ENCODE measurements around the gene CAPZB. TPM values are rescaled to one million over a fixed set of nuclear protein-coding genes. Genes with fewer than 3 reads are reported as not detected.

CAPZB gene
- total RNA-seq, 1 experiment from 2014 or later = 345 TPM

DNA sequence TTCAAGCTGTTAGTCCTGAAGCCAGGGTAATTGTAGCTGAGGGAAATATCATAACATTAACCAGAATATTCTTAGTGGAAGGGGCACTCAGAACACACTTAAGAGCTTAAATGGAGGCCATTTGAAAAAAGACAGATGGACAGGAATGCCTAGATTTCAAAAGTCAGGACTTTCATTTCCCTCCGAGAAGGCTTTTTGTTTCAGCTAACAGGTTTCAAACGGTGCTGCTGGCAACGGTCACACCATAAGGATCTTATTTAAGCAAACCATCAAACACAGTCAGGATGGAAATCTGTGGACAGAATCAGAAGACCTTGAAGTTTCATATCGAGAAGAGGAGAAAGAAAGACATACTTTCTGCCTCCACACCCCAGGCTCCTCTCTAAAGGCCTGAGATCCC is 103.1 kb downstream of the CAPZB start:
- no peak for DNase-seq (ENCODE audit: low spot score)
- in situ Hi-C loops (cut with HindIII; ENCODE audit: low sequenced_read_pairs) = loop anchor here (25.0 kb wide), 1 partner anchor 205 kb away; a partner anchor contains a TSS

DNA sequence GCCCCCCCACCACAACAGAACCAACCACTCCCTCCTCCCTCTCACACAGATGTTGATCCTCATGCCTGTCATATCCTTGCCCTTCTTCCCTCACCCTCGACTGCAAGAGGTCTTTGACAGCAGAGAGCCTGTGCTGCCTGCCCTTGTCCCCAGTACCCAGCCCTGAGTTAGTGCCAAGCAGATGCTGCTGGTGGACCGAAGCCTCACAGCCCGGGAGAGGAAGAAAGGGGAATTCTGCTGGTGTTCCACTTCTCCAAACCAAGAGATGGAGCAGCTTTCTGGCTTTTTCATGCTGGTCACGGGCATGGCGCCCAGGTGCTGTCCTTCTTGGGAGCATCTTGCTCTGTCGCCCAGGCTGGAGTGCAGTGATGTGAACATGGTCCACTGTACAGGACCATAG is 104.1 kb downstream of the CAPZB start:
- in situ Hi-C loops (cut with HindIII; ENCODE audit: low sequenced_read_pairs) = loop anchor here (25.0 kb wide), 1 partner anchor 206 kb away; a partner anchor contains a TSS
- no peak for DNase-seq (ENCODE audit: low spot score)

DNA sequence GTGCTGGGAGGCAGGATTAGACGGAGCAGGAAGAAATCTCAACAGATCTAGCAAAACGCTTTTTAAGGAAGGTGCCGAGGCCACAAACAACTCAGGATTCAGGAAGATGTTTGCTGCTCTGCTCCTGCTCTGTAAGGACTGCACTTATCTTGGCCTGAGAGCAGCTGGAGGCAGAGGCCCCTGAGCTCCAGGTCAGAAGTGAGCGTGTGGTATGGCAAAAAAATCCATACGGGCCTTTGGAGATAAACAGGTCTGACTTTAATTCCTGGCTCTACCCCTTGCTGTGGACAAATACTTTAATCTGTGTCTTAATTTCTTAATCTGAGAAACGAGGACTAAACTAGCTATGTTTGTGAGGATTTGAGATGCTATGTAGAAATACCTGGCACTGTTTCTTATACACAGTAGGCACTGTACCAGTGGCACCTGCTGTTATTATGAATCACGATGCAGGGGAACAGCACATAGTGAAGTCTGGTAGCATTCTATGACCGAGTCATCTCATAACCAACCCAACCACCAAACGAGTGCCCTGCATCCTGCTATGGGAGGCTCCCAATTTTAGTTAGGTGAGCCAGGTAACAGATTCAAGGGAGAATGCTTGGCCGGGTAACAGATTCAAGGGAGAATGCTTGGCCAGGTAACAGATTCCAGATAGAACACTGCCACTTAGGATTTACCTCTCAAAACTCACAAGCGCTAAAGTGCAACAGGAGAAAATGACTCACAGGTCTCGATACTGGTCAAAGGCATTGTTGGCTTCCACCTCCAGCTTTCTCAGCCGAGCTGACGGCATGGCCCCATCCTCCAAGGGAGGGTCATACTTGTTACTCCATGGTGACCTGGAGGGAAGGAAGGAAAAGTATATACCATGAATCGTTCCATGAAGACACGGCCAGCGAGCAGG is 107.3 kb downstream of the CAPZB start:
- in situ Hi-C loops (cut with HindIII; ENCODE audit: low sequenced_read_pairs) = loop anchor here (25.0 kb wide), 1 partner anchor 209 kb away; a partner anchor contains a TSS
- peak; percentile 75 for DNase-seq (ENCODE audit: low spot score)

DNA sequence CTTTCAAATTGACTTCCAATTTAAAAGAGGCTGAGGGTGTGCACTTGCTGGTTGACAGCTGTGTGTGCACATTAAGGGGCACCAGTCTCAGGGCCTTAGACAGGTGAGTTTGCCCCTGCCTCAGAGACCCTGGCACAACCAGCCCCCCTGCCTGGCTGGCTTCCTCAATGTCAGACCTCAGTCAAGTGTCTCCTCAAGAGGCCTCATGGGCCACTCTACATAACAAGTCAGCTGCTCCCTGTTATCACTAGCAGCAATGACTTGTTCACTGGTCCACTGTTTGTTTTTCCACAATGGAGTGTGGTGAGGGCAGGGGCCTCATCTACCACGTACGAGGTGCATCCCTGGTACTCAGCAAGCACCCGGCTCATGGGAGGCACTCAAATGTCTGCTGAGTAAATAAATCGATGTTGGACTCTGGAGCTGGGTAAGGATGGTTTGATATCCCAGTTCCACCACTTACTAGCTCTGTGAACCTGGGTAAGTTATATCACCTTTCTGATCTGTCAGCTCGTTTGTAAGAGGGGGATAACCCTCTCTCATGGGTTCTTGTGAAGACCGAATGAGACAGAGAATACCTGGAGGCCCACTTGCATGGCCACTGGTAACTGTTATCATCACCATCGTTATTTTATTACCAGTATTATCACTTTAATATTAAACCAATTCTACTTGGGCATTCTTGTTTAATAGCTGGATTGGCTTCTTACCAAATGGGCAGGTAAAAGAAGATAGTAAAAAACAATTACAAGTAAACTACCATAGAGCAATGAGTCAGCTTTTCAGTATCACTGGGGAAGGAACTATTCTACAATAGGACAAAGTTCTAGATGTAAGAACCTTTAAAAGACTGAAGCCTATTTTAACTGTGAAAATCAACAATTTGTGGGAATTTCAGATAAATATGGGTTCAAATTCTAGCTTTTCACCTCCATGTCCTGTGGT is 108.6 kb downstream of the CAPZB start:
- no peak for DNase-seq (ENCODE audit: low spot score)
- in situ Hi-C loops (cut with HindIII; ENCODE audit: low sequenced_read_pairs) = loop anchor here (25.0 kb wide), 1 partner anchor 211 kb away; a partner anchor contains a TSS

DNA sequence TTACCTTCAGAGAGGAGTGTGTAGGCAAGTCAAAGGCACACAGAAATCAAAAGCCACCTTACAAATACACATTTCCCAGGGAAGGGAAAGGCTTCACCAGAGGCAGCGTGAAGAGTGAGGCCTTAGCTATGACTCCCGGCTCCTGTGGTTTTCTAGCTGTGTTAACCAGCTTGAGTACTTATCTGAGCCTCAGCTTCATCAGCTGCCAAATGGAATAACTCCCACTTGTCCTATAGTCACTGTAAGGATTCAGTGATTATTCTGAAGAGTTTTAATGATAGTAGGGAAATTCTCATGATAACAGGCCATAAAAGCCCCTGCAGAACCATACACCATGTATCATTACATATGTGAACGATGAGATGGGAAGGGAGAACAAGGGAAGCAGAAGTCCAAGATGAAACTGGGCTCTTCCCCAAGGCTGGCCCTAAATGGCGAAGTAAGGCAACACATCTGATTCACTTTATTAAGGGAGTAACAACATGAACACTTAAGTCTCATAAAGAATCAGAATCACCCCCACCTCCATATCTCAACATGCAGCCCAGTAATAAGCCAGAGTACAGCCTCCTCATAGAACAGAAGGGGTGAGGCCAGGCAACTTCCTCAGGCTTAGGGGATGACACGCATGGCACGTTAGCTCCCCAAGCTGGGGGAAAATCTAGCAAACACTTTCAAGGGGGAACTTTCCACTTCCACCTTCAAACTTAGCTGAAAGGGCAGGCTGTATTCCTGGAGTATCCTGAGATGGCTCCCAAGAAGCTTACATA is 109.5 kb downstream of the CAPZB start:
- in situ Hi-C loops (cut with HindIII; ENCODE audit: low sequenced_read_pairs) = loop anchor here (25.0 kb wide), 1 partner anchor 211 kb away; a partner anchor contains a TSS
- DNase-seq (ENCODE audit: low spot score) = no peak

DNA sequence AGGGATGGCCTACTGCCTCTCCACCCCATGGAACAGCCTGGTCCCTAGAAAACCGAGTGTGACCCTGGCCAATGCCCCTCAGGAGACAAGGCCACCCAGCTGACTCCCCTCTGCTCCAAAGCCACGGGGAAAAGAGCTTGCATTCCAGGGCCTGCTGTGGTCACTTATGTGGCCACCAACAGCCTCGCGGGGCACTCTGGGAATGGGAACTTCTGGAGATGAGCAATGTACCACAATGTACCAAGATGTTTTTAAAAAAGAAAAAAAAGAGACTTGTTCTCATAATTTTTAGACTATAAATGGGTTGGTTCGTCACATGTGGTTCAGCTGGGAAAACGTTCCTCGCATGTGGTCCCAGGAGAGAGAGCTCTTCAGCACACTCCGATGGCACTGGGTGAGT is 110.4 kb downstream of the CAPZB start:
- no peak for DNase-seq (ENCODE audit: low spot score)
- in situ Hi-C loops (cut with HindIII; ENCODE audit: low sequenced_read_pairs) = loop anchor here (25.0 kb wide), 1 partner anchor 212 kb away; a partner anchor contains a TSS

DNA sequence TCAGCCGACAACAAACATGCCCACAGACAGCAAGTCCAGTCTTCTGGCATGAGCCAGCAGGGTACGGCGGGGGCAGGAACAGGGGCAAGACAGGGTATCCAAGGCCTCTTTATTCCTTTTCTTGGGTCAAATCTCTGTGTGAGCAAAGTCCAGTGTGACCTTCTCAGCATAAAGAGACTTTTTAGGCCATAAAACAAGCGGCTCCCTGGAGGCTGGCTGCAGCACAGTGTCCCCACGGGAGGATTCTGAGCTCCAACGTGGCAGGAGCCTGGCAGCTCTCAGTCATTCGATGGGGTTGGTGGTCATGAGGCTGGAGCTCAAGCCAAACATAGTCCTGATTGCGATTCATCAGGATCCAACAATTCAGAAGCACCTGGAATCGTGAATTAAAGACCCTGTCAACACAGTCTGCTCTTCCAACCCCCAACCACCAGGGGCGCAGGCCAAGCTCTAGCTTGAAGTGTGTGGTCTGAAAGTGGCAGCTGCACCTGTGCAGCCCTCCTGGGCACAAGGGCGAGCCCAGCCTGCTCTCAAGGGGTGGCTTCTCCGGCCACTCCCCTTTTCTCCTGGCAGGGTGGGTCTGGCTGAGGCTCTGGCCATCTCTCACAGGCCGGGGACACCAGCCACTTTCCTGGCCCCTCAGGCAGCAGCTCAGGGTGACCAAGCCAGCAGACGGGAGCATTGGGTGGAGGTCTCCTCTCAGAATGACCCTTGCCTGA is 111.1 kb downstream of the CAPZB start:
- DNase-seq (ENCODE audit: low spot score) = no peak
- in situ Hi-C loops (cut with HindIII; ENCODE audit: low sequenced_read_pairs) = no loop called here

DNA sequence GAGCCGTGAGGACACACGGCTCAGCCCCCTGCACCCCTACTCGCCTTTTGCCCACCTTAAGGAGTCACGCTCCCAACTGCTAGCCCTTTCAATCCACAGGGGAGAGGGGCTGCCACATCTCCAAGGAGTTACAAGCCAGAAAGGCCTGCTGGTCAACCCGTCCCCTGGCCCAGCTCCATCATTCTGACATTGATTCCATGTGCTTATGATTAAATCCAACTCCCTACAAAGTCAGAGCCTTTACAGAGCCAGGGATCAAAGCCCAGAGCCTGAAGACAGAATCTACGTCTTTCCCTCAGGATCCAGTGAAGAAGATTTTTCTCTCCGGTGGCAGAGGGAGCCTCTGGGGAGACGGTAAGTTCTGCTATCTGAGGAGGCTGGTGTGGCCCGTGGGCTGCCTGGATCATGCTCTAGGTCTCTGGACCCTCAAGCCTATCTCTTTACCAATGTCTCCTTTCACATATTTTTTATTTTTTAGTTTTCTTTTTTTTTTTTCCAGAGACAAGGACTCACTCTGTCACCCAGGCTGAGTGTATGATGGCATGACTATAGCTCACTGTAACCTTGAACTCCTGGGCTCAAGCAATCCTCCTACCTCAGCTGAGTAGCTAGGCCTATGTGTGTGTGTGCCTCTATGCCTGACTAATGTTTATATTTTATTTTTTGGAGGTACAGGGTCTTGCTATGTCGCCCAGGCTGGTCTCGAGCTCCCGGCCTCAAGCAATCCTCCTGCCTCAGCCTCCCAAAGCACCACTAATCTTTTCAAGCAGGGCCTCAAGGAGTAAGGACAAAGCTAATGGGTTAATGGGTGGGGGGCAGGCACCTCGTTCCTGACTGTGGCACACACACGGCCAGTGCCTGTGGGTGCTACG is 111.9 kb downstream of the CAPZB start:
- DNase-seq (ENCODE audit: low spot score) = no peak
- in situ Hi-C loops (cut with HindIII; ENCODE audit: low sequenced_read_pairs) = no loop called here

DNA sequence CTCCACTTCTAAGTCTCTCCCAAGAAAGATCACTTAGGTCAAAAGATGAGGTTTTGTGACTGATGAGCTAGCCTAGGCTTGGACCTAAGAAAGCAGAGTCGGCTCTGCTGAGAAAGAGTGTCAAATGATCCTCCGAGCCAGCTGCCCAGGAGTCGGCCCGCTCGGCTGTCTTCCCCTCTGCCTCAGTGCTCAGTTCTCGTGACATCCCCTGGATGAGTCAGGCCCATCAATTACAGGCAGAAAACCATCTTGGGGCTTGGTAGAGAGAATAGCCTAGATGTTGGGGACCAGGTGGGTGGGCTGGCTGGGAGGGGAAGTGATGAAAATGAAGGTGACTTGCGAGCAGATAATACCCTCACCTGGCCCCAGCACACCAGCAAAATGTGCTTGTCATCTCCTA is 112.7 kb downstream of the CAPZB start:
- in situ Hi-C loops (cut with HindIII; ENCODE audit: low sequenced_read_pairs) = no loop called here
- no peak for DNase-seq (ENCODE audit: low spot score)

DNA sequence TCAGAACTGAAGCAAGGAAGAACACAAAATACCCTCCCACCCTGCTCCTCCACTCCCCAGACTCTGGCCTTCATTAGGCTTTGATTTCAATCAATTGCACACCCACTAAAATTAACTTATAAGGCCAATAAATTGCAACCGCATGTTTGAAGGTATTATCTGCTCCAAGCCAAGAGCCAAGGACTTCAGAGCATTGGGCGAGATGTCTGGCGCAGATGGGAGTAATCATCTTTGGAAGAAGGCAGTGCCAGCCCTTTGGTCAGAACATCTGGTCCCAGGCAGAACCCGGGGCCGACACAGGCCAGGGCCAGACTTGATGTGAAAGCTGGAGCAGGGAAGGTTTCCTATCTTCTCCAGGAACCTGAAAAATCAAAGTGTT is 113.2 kb downstream of the CAPZB start:
- no peak for DNase-seq (ENCODE audit: low spot score)
- in situ Hi-C loops (cut with HindIII; ENCODE audit: low sequenced_read_pairs) = no loop called here

DNA sequence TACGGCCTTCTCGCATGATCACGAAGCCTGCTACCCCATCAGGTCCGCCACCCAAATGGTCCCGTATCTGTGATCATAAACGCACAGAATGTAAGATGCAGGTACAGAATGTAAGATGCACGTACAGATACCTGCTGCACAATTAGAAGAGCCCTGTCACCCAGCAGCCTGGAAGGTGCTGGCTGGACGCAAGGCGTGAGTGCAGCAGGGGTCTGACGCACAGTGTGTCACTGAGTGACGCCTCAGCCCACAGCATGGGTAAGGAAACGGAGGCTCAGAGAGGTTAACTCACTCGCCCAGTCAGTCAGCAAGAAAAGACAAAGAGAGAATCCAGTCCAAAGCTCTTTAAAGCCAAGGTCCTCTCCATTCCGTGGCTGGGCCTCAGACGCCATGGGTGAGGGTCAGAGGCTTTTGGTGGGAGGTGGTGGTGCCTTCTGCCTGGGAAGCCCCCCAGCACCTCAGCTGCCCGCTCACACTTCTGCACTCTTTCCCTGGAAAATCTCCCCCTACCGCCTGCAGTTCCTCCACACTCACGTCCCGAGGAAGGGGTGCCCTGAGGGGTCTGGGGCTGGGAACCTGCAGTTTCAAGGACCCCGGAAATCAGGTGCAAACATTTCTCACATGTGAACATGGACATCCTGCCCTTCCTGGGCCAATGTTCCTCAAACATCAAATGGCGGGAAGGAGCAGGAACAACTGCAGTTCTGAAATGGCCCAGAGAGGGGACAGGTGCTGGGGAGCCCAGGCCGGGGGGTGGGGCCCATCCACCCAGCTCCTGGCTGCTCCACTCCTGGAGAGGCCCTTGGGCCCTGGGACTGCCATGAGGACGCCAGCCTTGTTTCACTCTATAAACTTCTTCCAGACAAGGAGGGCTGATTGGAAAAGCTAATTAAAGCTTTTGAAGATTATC is 113.9 kb downstream of the CAPZB start:
- DNase-seq (ENCODE audit: low spot score) = no peak
- in situ Hi-C loops (cut with HindIII; ENCODE audit: low sequenced_read_pairs) = no loop called here

DNA sequence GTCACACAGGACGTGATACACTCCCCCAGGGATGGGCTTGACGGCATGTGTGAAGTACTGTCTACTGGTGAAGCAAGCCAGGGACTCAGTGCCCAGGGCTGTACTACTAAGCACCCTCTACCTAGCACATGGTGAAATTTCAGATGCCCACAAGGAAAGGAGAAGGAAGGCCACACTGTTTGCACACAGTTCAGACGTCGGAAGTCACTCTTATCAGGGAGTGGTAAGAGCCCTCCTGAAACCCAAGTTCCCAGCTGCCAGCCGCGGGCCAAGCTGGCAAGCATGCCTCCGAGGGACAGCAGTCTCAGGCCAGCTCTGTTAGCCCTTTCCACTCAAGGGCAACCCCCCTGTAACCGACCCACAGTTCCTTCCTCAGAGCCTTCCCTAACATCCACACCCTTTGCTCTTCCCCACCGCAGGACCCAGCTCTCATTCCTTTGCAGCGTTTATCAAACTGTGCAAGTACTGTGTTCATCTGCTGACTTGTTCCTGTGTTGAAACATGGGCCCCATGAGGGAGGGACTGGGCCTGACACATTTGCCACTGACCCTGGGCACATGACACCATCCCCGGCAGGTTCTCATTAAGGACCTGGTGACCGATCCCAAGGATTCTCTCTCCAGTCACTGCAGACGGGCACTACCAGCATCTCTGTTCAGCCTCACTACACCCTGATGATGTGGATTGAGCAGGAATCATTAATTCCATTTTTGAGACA is 114.7 kb downstream of the CAPZB start:
- no peak for DNase-seq (ENCODE audit: low spot score)
- in situ Hi-C loops (cut with HindIII; ENCODE audit: low sequenced_read_pairs) = no loop called here

DNA sequence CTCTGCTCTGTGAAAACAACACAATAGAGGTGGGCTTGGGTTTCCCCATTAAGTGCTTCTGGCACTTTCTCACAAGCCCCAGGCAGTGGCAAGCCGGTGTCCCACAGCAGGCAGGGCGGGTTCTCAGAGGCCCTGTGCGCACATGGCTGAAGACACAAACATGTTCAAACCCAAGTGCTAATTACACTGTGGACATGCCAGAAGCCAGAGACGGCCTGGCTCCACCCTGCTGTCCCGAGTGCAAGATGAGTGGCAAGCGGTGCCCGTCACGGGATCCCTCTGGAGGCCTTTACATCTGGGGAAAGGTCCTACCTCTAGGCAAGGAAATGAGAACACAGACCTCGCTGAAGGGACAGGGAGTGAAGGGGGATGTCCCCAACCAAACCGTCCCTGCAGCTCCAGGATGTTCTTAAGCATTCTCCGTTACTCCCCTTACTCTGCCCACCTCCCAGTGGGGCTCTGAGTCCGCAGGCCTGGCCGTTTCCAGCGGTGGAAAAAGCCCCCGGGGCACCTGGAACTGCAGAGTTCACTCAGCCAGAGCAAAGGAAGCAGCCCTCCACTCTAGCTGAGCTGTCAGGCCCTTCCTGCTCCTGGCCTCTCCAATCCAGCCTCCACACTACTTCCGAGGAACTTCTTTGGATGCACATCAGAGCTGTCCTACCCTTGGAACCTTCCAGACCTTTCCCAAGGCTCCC is 115.8 kb downstream of the CAPZB start:
- in situ Hi-C loops (cut with HindIII; ENCODE audit: low sequenced_read_pairs) = no loop called here
- DNase-seq (ENCODE audit: low spot score) = no peak

DNA sequence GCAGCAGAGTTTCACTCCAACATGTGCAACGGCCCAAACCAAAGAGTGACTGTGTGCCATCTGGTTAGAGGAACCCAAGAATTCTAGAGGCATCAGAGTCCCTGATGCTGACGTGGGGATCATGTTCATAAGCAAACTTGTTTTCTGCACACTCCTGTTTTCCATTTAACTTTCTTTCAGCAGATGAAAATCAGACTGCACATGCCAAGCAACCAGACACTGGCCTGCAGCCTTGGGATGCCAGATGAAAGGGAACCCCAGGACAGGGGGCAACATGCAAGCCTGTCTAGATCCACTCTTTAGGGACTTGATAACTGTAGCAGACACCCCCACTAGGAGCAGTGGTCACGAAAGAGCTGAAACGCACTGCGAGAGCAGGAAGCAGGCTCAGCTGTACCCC is 116.4 kb downstream of the CAPZB start:
- in situ Hi-C loops (cut with HindIII; ENCODE audit: low sequenced_read_pairs) = no loop called here
- no peak for DNase-seq (ENCODE audit: low spot score)

DNA sequence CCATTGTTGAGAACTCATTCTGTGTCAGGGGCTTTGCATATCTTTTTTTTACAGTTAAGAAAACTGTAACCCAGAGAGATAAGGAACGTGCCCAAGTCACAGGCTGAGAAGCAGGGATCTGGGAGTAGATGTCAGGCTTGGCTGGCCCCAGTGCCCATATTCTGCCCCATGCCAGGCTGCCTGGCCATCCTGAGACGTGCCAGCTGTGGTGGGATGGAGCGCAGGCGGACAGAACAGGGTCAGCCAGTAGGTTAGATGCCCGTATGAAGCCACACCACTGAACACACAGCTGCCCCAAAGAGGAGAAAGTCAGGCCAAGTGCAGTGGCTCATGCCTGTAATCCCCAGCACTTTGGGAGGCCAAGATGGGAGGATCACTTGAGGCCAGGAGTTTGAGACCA is 117.3 kb downstream of the CAPZB start:
- DNase-seq (ENCODE audit: low spot score) = no peak
- in situ Hi-C loops (cut with HindIII; ENCODE audit: low sequenced_read_pairs) = no loop called here

Measured in G401 (cell line).